ENCODE measurements around the gene PARPBP. TPM values are rescaled to one million over a fixed set of nuclear protein-coding genes. Genes with fewer than 3 reads are reported as not detected.

Gene PARPBP
- polyA plus RNA-seq, 4 donors: 1.1 to 12.1 (median 6.0) TPM

DNA sequence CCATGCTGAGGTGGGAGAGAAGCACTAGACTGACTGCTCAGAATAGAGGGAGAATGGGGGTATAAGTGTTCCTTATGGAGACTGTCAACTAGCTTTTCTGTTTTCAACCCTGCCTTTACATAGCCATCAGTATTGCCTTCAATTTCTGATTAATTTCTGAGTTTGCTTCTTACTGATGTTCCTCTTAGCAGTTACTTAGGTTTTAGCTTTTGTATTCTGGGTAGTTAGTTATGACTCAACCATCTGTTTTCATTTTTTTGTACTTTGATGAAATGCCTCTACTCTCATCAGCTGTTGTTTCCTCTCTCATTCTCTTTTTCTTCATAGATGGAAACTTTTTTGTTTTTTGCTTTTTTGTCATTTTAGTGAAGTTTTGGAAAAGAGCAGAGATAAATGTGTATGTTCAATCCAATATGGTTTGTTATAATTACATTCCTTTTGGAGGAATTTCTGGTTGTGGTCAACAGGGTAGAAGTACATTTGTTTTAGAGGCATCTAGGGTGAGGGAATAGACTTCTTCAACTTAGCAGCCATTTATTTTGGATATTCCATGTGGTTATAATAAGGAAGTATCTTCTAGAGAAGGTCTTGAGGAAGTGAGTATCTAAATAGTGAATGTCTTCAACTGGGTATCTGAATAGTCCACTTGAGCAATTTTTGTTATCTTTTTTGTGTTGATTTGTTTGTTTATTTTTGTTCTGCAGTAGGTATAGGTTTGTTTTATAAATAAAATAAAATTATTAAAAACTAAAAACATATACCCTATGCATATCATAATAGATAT, 48.0 kb downstream of the PARPBP start:
- Histone ChIP-seq H3K9me3 (ENCODE audit: control insufficient read depth in 2 of 2, insufficient read depth in 1 of 2, low read depth in 1 of 2, low read length in 1 of 2) (no peaks in the 10 kb centered on the region), H3K36me3 (ENCODE audit: control insufficient read depth in 3 of 3, insufficient read depth in 2 of 3, low read depth in 1 of 3, low read length in 3 of 3) (no peaks in the 10 kb centered on the region), H3K4me1 (ENCODE audit: control insufficient read depth in 3 of 3, insufficient read depth in 2 of 3, low read depth in 1 of 3, low read length in 2 of 3) (no peaks in the 10 kb centered on the region), H3K4me3 (ENCODE audit: low read depth in 1 of 3, low read length in 3 of 3) (no peak overlapping the region), H3K27me3 (ENCODE audit: control insufficient read depth in 3 of 3, insufficient read depth in 3 of 3, low read length in 3 of 3) (no peaks in the 10 kb centered on the region), H3K27ac (ENCODE audit: low read depth in 1 of 3, low read length in 2 of 3) (no peak overlapping the region)
- FAIRE-seq: no peak
- DNase-seq: no peak

GRCh38 chr12:102169922-102170621, 50.1 kb downstream of the PARPBP start:
- Histone ChIP-seq H3K4me1 (ENCODE audit: control insufficient read depth in 3 of 3, insufficient read depth in 2 of 3, low read depth in 1 of 3, low read length in 2 of 3) (no peaks in the 10 kb centered on the region), H3K27me3 (ENCODE audit: control insufficient read depth in 3 of 3, insufficient read depth in 3 of 3, low read length in 3 of 3) (no peaks in the 10 kb centered on the region), H3K4me3 (ENCODE audit: low read depth in 1 of 3, low read length in 3 of 3) (no peak overlapping the region), H3K36me3 (ENCODE audit: control insufficient read depth in 3 of 3, insufficient read depth in 2 of 3, low read depth in 1 of 3, low read length in 3 of 3) (no peaks in the 10 kb centered on the region), H3K9me3 (ENCODE audit: control insufficient read depth in 2 of 2, insufficient read depth in 1 of 2, low read depth in 1 of 2, low read length in 1 of 2) (no peaks in the 10 kb centered on the region), H3K27ac (ENCODE audit: low read depth in 1 of 3, low read length in 2 of 3) (no peak overlapping the region)
- FAIRE-seq (no peak), DNase-seq (peak; percentile 17 to 35)
- WGBS, 3 donors: 94 to 98% (median 97%) methylated on average over 2 of the region's 2 CpGs

- H3K36me3 ChIP-seq (ENCODE audit: control insufficient read depth in 3 of 3, insufficient read depth in 2 of 3, low read depth in 1 of 3, low read length in 3 of 3): no peaks in the 10 kb centered on the region
- DNase-seq (no peak), FAIRE-seq (no peak)
- H3K27me3 ChIP-seq (ENCODE audit: control insufficient read depth in 3 of 3, insufficient read depth in 3 of 3, low read length in 3 of 3): no peaks in the 10 kb centered on the region
- no peak overlapping the region for H3K27ac ChIP-seq (ENCODE audit: low read depth in 1 of 3, low read length in 2 of 3)
- no peaks in the 10 kb centered on the region for H3K4me1 ChIP-seq (ENCODE audit: control insufficient read depth in 3 of 3, insufficient read depth in 2 of 3, low read depth in 1 of 3, low read length in 2 of 3)
- H3K4me3 ChIP-seq (ENCODE audit: low read depth in 1 of 3, low read length in 3 of 3): no peak overlapping the region
- H3K9me3 ChIP-seq (ENCODE audit: control insufficient read depth in 2 of 2, insufficient read depth in 1 of 2, low read depth in 1 of 2, low read length in 1 of 2): no peaks in the 10 kb centered on the region
Measured at GRCh38 chr12:102171951-102172350, 52.0 kb downstream of the PARPBP start.

DNA sequence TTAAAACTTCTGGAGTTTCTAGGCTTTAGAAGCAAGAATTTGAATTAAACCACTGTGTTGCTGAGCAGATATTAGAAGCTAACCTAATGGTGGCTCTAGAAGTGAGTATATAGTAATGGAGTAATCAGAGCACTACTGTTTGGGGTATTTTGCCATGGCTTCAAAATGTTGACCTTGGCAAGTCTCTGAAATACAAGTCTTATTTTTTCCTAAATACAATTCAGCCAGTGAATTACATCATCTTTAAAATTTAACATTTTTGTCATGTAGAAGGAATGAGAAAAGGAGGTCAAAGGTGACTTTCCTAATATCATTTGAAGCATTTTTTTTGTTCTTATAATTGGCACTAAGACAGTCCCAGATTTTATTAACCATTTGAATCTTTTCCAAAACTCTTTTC, 52.5 kb downstream of the PARPBP start:
- DNase-seq (no peak), FAIRE-seq (no peak)
- Histone ChIP-seq H3K36me3 (ENCODE audit: control insufficient read depth in 3 of 3, insufficient read depth in 2 of 3, low read depth in 1 of 3, low read length in 3 of 3) (no peaks in the 10 kb centered on the region), H3K4me3 (ENCODE audit: low read depth in 1 of 3, low read length in 3 of 3) (no peak overlapping the region), H3K27me3 (ENCODE audit: control insufficient read depth in 3 of 3, insufficient read depth in 3 of 3, low read length in 3 of 3) (no peaks in the 10 kb centered on the region), H3K9me3 (ENCODE audit: control insufficient read depth in 2 of 2, insufficient read depth in 1 of 2, low read depth in 1 of 2, low read length in 1 of 2) (no peaks in the 10 kb centered on the region), H3K4me1 (ENCODE audit: control insufficient read depth in 3 of 3, insufficient read depth in 2 of 3, low read depth in 1 of 3, low read length in 2 of 3) (no peaks in the 10 kb centered on the region), H3K27ac (ENCODE audit: low read depth in 1 of 3, low read length in 2 of 3) (no peak overlapping the region)

DNA sequence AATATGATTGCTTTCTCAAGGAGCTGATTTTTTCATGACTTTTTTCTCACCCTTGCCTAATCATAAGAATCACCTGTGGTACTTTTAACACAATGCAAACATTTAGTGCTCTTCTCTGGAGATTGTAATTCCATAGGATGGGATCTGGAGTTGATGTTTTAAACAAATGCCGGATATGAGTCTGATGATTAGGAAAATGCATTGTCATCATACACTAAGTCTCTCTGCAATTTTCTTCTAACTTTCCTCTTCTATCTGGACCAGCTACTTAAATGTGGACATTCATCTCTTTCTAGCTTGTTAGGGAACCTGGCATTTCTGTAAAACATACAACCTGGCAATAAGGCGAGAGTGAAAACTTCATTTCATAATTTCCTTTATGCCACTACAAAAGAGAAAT, 54.1 kb downstream of the PARPBP start:
- no peak overlapping the region for H3K4me3 ChIP-seq (ENCODE audit: low read depth in 1 of 3, low read length in 3 of 3)
- H3K9me3 ChIP-seq (ENCODE audit: control insufficient read depth in 2 of 2, insufficient read depth in 1 of 2, low read depth in 1 of 2, low read length in 1 of 2): no peaks in the 10 kb centered on the region
- H3K36me3 ChIP-seq (ENCODE audit: control insufficient read depth in 3 of 3, insufficient read depth in 2 of 3, low read depth in 1 of 3, low read length in 3 of 3): no peaks in the 10 kb centered on the region
- DNase-seq (no peak), FAIRE-seq (no peak)
- H3K27me3 ChIP-seq (ENCODE audit: control insufficient read depth in 3 of 3, insufficient read depth in 3 of 3, low read length in 3 of 3): no peaks in the 10 kb centered on the region
- no peaks in the 10 kb centered on the region for H3K4me1 ChIP-seq (ENCODE audit: control insufficient read depth in 3 of 3, insufficient read depth in 2 of 3, low read depth in 1 of 3, low read length in 2 of 3)
- WGBS, 3 donors: 95 to 98% (median 97%) methylated on average over 2 of the region's 2 CpGs
- no peak overlapping the region for H3K27ac ChIP-seq (ENCODE audit: low read depth in 1 of 3, low read length in 2 of 3)

DNA sequence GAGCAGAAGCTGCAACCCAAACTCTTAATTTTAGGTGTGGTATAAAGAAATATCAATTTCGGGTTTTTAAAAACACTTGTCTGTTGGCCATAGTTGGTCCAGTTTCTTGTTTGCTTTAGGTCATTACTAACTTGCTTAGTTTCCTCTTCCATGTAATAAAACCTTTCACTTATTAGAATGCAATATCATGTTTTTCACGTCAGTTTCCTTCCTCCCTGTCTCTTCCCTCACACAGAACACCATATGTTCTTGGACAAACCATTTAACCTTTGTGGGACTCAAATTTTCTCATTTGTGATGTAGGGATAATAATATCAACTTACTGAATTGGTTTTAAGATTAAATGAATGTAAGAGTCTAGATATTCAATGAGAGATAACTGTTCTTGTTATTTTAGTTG, 54.8 kb downstream of the PARPBP start:
- no peak for FAIRE-seq
- WGBS, 3 donors: 88 to 93% (median 93%) methylated on average over 2 of the region's 2 CpGs
- H3K4me3 ChIP-seq (ENCODE audit: low read depth in 1 of 3, low read length in 3 of 3): no peak overlapping the region
- no peak for DNase-seq
- H3K36me3 ChIP-seq (ENCODE audit: control insufficient read depth in 3 of 3, insufficient read depth in 2 of 3, low read depth in 1 of 3, low read length in 3 of 3): no peaks in the 10 kb centered on the region
- H3K9me3 ChIP-seq (ENCODE audit: control insufficient read depth in 2 of 2, insufficient read depth in 1 of 2, low read depth in 1 of 2, low read length in 1 of 2): no peaks in the 10 kb centered on the region
- no peaks in the 10 kb centered on the region for H3K27me3 ChIP-seq (ENCODE audit: control insufficient read depth in 3 of 3, insufficient read depth in 3 of 3, low read length in 3 of 3)
- no peak overlapping the region for H3K27ac ChIP-seq (ENCODE audit: low read depth in 1 of 3, low read length in 2 of 3)
- no peaks in the 10 kb centered on the region for H3K4me1 ChIP-seq (ENCODE audit: control insufficient read depth in 3 of 3, insufficient read depth in 2 of 3, low read depth in 1 of 3, low read length in 2 of 3)

GRCh38 chr12:102182635-102183034, 62.7 kb downstream of the PARPBP start:
- Histone ChIP-seq H3K27me3 (ENCODE audit: control insufficient read depth in 3 of 3, insufficient read depth in 3 of 3, low read length in 3 of 3) (no peaks in the 10 kb centered on the region), H3K9me3 (ENCODE audit: control insufficient read depth in 2 of 2, insufficient read depth in 1 of 2, low read depth in 1 of 2, low read length in 1 of 2) (no peaks in the 10 kb centered on the region)
- FAIRE-seq: no peak

DNA sequence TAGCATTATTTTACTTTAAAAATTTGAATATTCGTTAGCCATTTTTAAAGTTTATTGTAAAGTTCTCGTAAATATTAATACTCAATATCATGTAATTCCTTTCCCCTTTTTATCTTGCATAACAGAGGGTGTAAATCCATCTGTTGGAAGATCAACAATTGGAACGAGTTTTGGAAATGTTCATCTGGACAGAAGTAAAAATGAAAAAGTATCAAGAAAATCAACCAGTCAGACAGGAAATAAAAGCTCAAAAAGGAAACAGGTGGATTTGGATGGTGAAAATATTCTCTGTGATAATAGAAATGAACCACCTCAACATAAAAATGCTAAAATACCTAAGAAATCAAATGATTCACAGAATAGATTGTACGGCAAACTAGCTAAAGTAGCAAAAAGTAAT, 75.8 kb downstream of the PARPBP start:
- no peaks in the 10 kb centered on the region for H3K27me3 ChIP-seq (ENCODE audit: control insufficient read depth in 3 of 3, insufficient read depth in 3 of 3, low read length in 3 of 3)
- no peak overlapping the region for H3K4me3 ChIP-seq (ENCODE audit: low read depth in 1 of 3, low read length in 3 of 3)
- WGBS, 3 donors: 91 to 96% (median 94%) methylated on average over 4 of the region's 4 CpGs
- H3K9me3 ChIP-seq (ENCODE audit: control insufficient read depth in 2 of 2, insufficient read depth in 1 of 2, low read depth in 1 of 2, low read length in 1 of 2): no peaks in the 10 kb centered on the region
- no peaks in the 10 kb centered on the region for H3K4me1 ChIP-seq (ENCODE audit: control insufficient read depth in 3 of 3, insufficient read depth in 2 of 3, low read depth in 1 of 3, low read length in 2 of 3)
- no peak for FAIRE-seq
- no peaks in the 10 kb centered on the region for H3K36me3 ChIP-seq (ENCODE audit: control insufficient read depth in 3 of 3, insufficient read depth in 2 of 3, low read depth in 1 of 3, low read length in 3 of 3)
- no peak overlapping the region for H3K27ac ChIP-seq (ENCODE audit: low read depth in 1 of 3, low read length in 2 of 3)
- no peak for DNase-seq

More at GRCh38 chr12:102182635-102183034, 62.7 kb downstream of the PARPBP start:
- no peak overlapping the region for H3K27ac ChIP-seq (ENCODE audit: low read depth in 1 of 3, low read length in 2 of 3)
- no peaks in the 10 kb centered on the region for H3K4me1 ChIP-seq (ENCODE audit: control insufficient read depth in 3 of 3, insufficient read depth in 2 of 3, low read depth in 1 of 3, low read length in 2 of 3)
- no peaks in the 10 kb centered on the region for H3K36me3 ChIP-seq (ENCODE audit: control insufficient read depth in 3 of 3, insufficient read depth in 2 of 3, low read depth in 1 of 3, low read length in 3 of 3)
- DNase-seq: no peak
- H3K4me3 ChIP-seq (ENCODE audit: low read depth in 1 of 3, low read length in 3 of 3): no peak overlapping the region
- WGBS, 3 donors: 72 to 91% (median 73%) methylated on average over 2 of the region's 2 CpGs

GRCh38 chr12:102197789-102198188, 77.8 kb downstream of the PARPBP start, which contains the start of gene PMCH:
Gene PMCH, minus strand, starts transcription at chr12:102197833. Its CDS starts 63 bp downstream, at chr12:102197770.
- Histone ChIP-seq H3K4me3 (ENCODE audit: low read depth in 1 of 3, low read length in 3 of 3) (no peak within 1 kb of the TSS), H3K9me3 (ENCODE audit: control insufficient read depth in 2 of 2, insufficient read depth in 1 of 2, low read depth in 1 of 2, low read length in 1 of 2) (no peaks in the 10 kb centered on the region), H3K27ac (ENCODE audit: low read depth in 1 of 3, low read length in 2 of 3) (no peak within 1 kb of the TSS), H3K36me3 (ENCODE audit: control insufficient read depth in 3 of 3, insufficient read depth in 2 of 3, low read depth in 1 of 3, low read length in 3 of 3) (no peaks in the 10 kb centered on the region), H3K4me1 (ENCODE audit: control insufficient read depth in 3 of 3, insufficient read depth in 2 of 3, low read depth in 1 of 3, low read length in 2 of 3) (no peaks in the 10 kb centered on the region), H3K27me3 (ENCODE audit: control insufficient read depth in 3 of 3, insufficient read depth in 3 of 3, low read length in 3 of 3) (no peaks in the 10 kb centered on the region)
- WGBS, 3 donors: 52 to 70% (median 61%) methylated on average over 1 of the region's 1 CpG
- no peak for FAIRE-seq
- no peak for DNase-seq

All from small intestine (tissue), 7 donors.